ENCODE results near the gene SAP30BP. TPM values are rescaled to one million over a fixed set of nuclear protein-coding genes. Genes with fewer than 3 reads are reported as not detected.

The SAP30BP gene
- polyA plus RNA-seq, result 70.7 TPM
- long read RNA-seq, donor 1, transcript SAP30BP-204 (6 exons, 1,097 nt), result minor isoform, 6 of 22 reads
- long read RNA-seq, donor 1, transcript SAP30BP-225 (11 exons, 2,722 nt), result major isoform, 9 of 22 reads
- long read RNA-seq, donor 1, partial matches to known transcripts, result 0 of 22 reads
- long read RNA-seq, donor 1, other reads (novel, unspliced or antisense), result 0 of 22 reads
- long read RNA-seq, donor 2, transcript SAP30BP-224 (1 exons, 2,000 nt), result minor isoform, 7 of 46 reads
- long read RNA-seq, donor 2, transcript SAP30BP-204 (6 exons, 1,097 nt), result minor isoform, 6 of 46 reads
- long read RNA-seq, donor 2, transcript SAP30BP-225 (11 exons, 2,722 nt), result major isoform, 18 of 46 reads
- long read RNA-seq, donor 2, partial matches to known transcripts, result 11 of 46 reads
- long read RNA-seq, donor 2, other reads (novel, unspliced or antisense), result 0 of 46 reads
- long read RNA-seq, donor 3, result 0 reads
- long read RNA-seq, donor 4, partial matches to known transcripts, result 0 of 4 reads
- long read RNA-seq, donor 4, other reads (novel, unspliced or antisense), result 0 of 4 reads
- long read RNA-seq, donor 5, transcript SAP30BP-225 (11 exons, 2,722 nt), result major isoform, 9 of 14 reads
- long read RNA-seq, donor 5, partial matches to known transcripts, result 0 of 14 reads
- long read RNA-seq, donor 5, other reads (novel, unspliced or antisense), result 0 of 14 reads
- long read RNA-seq, donor 6, transcript SAP30BP-204 (6 exons, 1,097 nt), result minor isoform, 6 of 30 reads
- long read RNA-seq, donor 6, transcript SAP30BP-225 (11 exons, 2,722 nt), result major isoform, 17 of 30 reads
- long read RNA-seq, donor 6, partial matches to known transcripts, result 0 of 30 reads
- long read RNA-seq, donor 6, other reads (novel, unspliced or antisense), result 0 of 30 reads
- long read RNA-seq, donor 7, transcript SAP30BP-225 (11 exons, 2,722 nt), result major isoform, 13 of 17 reads
- long read RNA-seq, donor 7, partial matches to known transcripts, result 0 of 17 reads
- long read RNA-seq, donor 7, other reads (novel, unspliced or antisense), result 0 of 17 reads
- long read RNA-seq, donor 8, transcript SAP30BP-224 (1 exons, 2,000 nt), result minor isoform, 5 of 46 reads
- long read RNA-seq, donor 8, transcript SAP30BP-225 (11 exons, 2,722 nt), result major isoform, 20 of 46 reads
- long read RNA-seq, donor 8, transcript SAP30BP-204 (6 exons, 1,097 nt), result minor isoform, 19 of 46 reads
- long read RNA-seq, donor 8, partial matches to known transcripts, result 0 of 46 reads
- long read RNA-seq, donor 8, other reads (novel, unspliced or antisense), result 0 of 46 reads
- long read RNA-seq, donor 9, transcript SAP30BP-224 (1 exons, 2,000 nt), result minor isoform, 5 of 35 reads
- long read RNA-seq, donor 9, transcript SAP30BP-204 (6 exons, 1,097 nt), result major isoform, 10 of 35 reads
- long read RNA-seq, donor 9, transcript SAP30BP-225 (11 exons, 2,722 nt), result minor isoform, 9 of 35 reads
- long read RNA-seq, donor 9, partial matches to known transcripts, result 5 of 35 reads
- long read RNA-seq, donor 9, other reads (novel, unspliced or antisense), result 0 of 35 reads
- long read RNA-seq, donor 10, transcript SAP30BP-224 (1 exons, 2,000 nt), result minor isoform, 9 of 31 reads
- long read RNA-seq, donor 10, transcript SAP30BP-225 (11 exons, 2,722 nt), result major isoform, 17 of 31 reads
- long read RNA-seq, donor 10, partial matches to known transcripts, result 0 of 31 reads
- long read RNA-seq, donor 10, other reads (novel, unspliced or antisense), result 0 of 31 reads
- long read RNA-seq, donor 11, transcript SAP30BP-204 (6 exons, 1,097 nt), result minor isoform, 5 of 19 reads
- long read RNA-seq, donor 11, transcript SAP30BP-225 (11 exons, 2,722 nt), result major isoform, 9 of 19 reads
- long read RNA-seq, donor 11, partial matches to known transcripts, result 0 of 19 reads
- long read RNA-seq, donor 11, other reads (novel, unspliced or antisense), result 0 of 19 reads

GRCh38 chr17:75666959-75667790, at the start of gene SAP30BP, which contains the start of gene RECQL5:
SAP30BP (plus strand) TSS chr17:75667338; CDS start chr17:75667373, 35 bp downstream.
RECQL5 (minus strand) TSS chr17:75667154; CDS start chr17:75666557, 597 bp downstream.
- no peaks in the 10 kb centered on the region for H3K27me3 ChIP-seq (ENCODE audit: control insufficient read depth, insufficient read depth, low read length)
- 0% methylated on average over 3 of the region's 55 CpGs for WGBS (ENCODE audit: insufficient coverage, low lambda C conversion rate)
- H3K4me3 ChIP-seq (ENCODE audit: low read length), result peak within 1 kb of the TSS; percentile 93
- H3K36me3 ChIP-seq (ENCODE audit: control insufficient read depth, insufficient read depth, low read length), result peaks cover 37% of the 10 kb centered on the region
- DNase-seq, result peak; percentile 97 to 98
- no peaks in the 10 kb centered on the region for H3K9me3 ChIP-seq (ENCODE audit: control insufficient read depth, low read depth, low read length)
- H3K27ac ChIP-seq (ENCODE audit: low read length), result peak within 1 kb of the TSS; percentile 71
- H3K4me1 ChIP-seq (ENCODE audit: control insufficient read depth, insufficient read depth, low read length), result peaks cover 17% of the 10 kb centered on the region

DNA sequence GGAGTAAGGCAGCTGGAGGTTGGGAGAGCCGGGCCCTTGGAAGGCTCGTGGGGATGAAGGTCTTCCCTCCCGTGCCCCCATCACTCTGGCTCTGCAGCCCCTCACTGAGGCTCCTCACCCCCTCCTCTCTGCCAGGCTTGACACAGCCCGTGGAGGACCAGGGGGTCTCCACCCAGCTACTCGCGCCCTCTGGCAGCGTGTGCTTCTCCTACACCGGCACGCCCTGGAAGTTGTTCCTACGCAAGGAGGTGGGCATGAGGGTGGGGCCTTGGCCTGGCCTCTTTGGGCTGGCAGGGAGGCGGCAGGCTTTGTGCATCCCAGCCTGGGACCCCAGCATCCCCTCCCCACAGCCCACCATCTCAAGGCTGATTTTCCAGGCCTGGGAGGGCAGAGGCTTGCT, 49.5 kb upstream of the SAP30BP start:
- peaks cover 97% of the 10 kb centered on the region for H3K36me3 ChIP-seq (ENCODE audit: control insufficient read depth, insufficient read depth, low read length)

DNA sequence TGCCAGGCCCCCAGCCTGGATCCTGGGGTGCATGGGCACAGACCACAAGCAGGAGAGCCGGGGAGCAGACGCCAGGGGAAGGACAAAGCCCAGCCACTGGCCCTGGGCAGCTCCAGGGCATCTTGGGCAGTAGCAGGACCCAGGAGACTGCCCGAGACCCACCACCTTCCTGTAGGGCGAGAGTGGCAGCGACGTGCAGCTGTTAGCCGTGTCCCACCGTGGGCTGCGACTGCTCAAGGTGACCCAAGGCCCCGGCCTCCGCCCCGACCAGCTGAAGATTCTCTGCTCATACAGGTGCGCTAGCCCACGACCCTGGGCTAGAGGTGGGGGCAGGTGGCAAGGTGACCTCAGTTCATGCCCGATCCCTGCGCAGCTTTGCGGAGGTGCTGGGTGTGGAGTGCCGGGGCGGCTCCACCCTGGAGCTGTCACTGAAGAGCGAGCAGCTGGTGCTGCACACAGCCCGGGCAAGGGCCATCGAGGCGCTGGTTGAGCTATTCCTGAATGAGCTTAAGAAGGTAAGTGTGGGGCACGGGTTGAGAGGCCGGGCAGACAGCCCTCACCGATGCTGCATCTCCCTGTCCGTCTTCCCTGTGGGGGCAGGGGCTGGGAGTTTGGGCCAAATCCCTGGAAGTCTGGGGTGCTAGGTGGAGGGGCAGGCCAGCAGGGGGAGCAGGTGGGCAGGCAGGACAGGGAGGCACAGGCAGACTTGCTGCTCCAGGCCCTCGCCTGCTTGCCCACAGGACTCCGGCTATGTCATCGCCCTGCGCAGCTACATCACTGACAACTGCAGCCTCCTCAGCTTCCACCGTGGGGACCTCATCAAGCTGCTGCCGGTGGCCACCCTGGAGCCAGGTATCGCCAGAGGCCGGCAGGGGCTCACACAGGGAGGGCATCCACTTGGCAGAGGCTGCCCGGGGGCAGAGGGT, 47.4 kb upstream of the SAP30BP start:
- Histone ChIP-seq H3K27me3 (ENCODE audit: control insufficient read depth, insufficient read depth, low read length) (no peaks in the 10 kb centered on the region), H3K4me3 (ENCODE audit: low read length) (no peak overlapping the region), H3K9me3 (ENCODE audit: control insufficient read depth, low read depth, low read length) (peaks cover 12% of the 10 kb centered on the region), H3K27ac (ENCODE audit: low read length) (no peak overlapping the region), H3K36me3 (ENCODE audit: control insufficient read depth, insufficient read depth, low read length) (peaks cover 92% of the 10 kb centered on the region), H3K4me1 (ENCODE audit: control insufficient read depth, insufficient read depth, low read length) (peaks cover 41% of the 10 kb centered on the region)
- no CpG with 5 or more reads among the region's 36 CpGs for WGBS (ENCODE audit: insufficient coverage, low lambda C conversion rate)
- DNase-seq, result no peak

More for the DNA sequence above, 49.5 kb upstream of the SAP30BP start:
- Histone ChIP-seq H3K27me3 (ENCODE audit: control insufficient read depth, insufficient read depth, low read length) (no peaks in the 10 kb centered on the region), H3K4me3 (ENCODE audit: low read length) (no peak overlapping the region), H3K9me3 (ENCODE audit: control insufficient read depth, low read depth, low read length) (peaks cover 12% of the 10 kb centered on the region), H3K27ac (ENCODE audit: low read length) (peak overlapping the region; percentile 92), H3K4me1 (ENCODE audit: control insufficient read depth, insufficient read depth, low read length) (peaks cover 55% of the 10 kb centered on the region)
- DNase-seq, result no peak
- no CpG with 5 or more reads among the region's 11 CpGs for WGBS (ENCODE audit: insufficient coverage, low lambda C conversion rate)

DNA sequence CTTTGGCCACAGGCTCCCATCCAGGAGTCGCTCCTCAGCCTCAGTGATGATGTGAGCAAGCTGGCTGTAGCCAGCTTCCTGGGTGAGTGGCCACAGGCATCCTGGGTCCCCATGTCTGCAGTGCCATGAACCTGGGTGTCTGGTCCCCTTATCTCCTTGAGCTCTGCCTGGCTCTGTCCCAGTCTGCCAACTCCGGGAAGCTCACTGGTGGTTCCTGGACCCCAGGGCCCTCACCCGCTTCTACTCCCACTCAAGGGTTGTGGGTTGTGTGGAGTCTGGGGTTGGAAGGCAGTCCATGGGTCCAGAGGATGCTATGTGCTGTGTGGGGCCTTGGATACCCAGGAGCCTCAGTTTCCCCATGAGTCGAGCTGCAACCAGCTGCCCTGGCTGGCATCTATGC, 45.6 kb upstream of the SAP30BP start:
- H3K9me3 ChIP-seq (ENCODE audit: control insufficient read depth, low read depth, low read length), result peaks cover 4% of the 10 kb centered on the region
- no peaks in the 10 kb centered on the region for H3K27me3 ChIP-seq (ENCODE audit: control insufficient read depth, insufficient read depth, low read length)
- no peak overlapping the region for H3K27ac ChIP-seq (ENCODE audit: low read length)
- no peak overlapping the region for H3K4me3 ChIP-seq (ENCODE audit: low read length)
- peaks cover 24% of the 10 kb centered on the region for H3K4me1 ChIP-seq (ENCODE audit: control insufficient read depth, insufficient read depth, low read length)
- WGBS (ENCODE audit: insufficient coverage, low lambda C conversion rate), result no CpG with 5 or more reads among the region's 4 CpGs
- no peak for DNase-seq
- H3K36me3 ChIP-seq (ENCODE audit: control insufficient read depth, insufficient read depth, low read length), result peaks cover 92% of the 10 kb centered on the region

GRCh38 chr17:75622076-75622475, 45.1 kb upstream of the SAP30BP start:
- no peaks in the 10 kb centered on the region for H3K27me3 ChIP-seq (ENCODE audit: control insufficient read depth, insufficient read depth, low read length)
- DNase-seq, result no peak
- H3K4me1 ChIP-seq (ENCODE audit: control insufficient read depth, insufficient read depth, low read length), result peaks cover 18% of the 10 kb centered on the region
- peaks cover 92% of the 10 kb centered on the region for H3K36me3 ChIP-seq (ENCODE audit: control insufficient read depth, insufficient read depth, low read length)
- H3K9me3 ChIP-seq (ENCODE audit: control insufficient read depth, low read depth, low read length), result peaks cover 2% of the 10 kb centered on the region
- WGBS (ENCODE audit: insufficient coverage, low lambda C conversion rate), result 83% methylated on average over 1 of the region's 8 CpGs
- no peak overlapping the region for H3K27ac ChIP-seq (ENCODE audit: low read length)
- H3K4me3 ChIP-seq (ENCODE audit: low read length), result no peak overlapping the region

DNA sequence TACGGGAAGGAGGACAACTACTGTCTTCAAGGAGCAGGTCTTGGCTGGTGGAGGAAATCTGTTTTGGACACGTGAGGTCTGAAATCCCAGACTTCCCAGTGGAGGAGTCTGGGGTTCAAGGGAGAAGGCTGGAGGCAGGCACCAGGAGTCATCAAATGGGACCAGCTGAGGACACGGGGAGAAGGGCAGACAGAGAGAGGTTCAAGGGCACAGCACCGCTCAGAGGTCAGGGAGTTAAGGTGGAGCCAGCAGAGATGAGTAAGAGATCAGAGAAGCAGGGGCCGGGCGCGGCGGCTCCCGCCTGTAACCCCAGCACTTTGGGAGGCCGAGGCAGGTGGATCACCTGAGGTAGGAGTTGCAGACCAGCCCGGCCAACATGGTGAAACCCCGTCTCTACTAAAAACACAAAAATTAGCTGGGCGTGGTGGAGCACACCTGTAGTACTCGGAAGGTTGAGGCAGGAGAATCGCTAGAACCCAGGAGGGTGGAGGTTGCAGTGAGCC, 44.3 kb upstream of the SAP30BP start:
- Histone ChIP-seq H3K4me3 (ENCODE audit: low read length) (no peak overlapping the region), H3K27me3 (ENCODE audit: control insufficient read depth, insufficient read depth, low read length) (no peaks in the 10 kb centered on the region), H3K27ac (ENCODE audit: low read length) (no peak overlapping the region), H3K9me3 (ENCODE audit: control insufficient read depth, low read depth, low read length) (peaks cover 2% of the 10 kb centered on the region), H3K4me1 (ENCODE audit: control insufficient read depth, insufficient read depth, low read length) (peaks cover 13% of the 10 kb centered on the region), H3K36me3 (ENCODE audit: control insufficient read depth, insufficient read depth, low read length) (peaks cover 93% of the 10 kb centered on the region)
- DNase-seq, result no peak
- 100% methylated on average over 1 of the region's 15 CpGs for WGBS (ENCODE audit: insufficient coverage, low lambda C conversion rate)

DNA sequence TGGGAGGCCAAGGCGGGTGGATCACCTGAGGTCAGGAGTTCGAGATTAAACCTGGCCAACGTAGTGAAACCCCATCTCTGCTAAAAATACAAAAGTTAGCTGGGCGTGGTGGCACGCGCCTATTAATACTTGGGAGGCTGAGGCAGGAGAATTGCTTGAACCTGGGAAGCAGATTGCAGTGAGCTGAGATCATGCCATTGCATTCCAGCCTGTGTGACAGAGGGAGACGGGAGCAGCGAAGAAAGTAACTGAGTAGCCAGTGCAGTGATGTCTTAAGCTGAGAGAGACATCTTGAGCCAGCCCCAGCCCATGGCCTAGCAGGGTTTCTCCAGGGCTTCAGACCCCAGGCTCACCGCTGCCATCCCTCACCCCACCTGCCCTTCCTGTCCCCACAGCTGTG, 43.8 kb upstream of the SAP30BP start:
- no peak overlapping the region for H3K4me3 ChIP-seq (ENCODE audit: low read length)
- no peak for DNase-seq
- no peaks in the 10 kb centered on the region for H3K27me3 ChIP-seq (ENCODE audit: control insufficient read depth, insufficient read depth, low read length)
- H3K36me3 ChIP-seq (ENCODE audit: control insufficient read depth, insufficient read depth, low read length), result peaks cover 93% of the 10 kb centered on the region
- H3K9me3 ChIP-seq (ENCODE audit: control insufficient read depth, low read depth, low read length), result peaks cover 2% of the 10 kb centered on the region
- WGBS (ENCODE audit: insufficient coverage, low lambda C conversion rate), result 93% methylated on average over 5 of the region's 9 CpGs
- peaks cover 9% of the 10 kb centered on the region for H3K4me1 ChIP-seq (ENCODE audit: control insufficient read depth, insufficient read depth, low read length)
- no peak overlapping the region for H3K27ac ChIP-seq (ENCODE audit: low read length)

GRCh38 chr17:75624021-75624420, 43.1 kb upstream of the SAP30BP start:
- Histone ChIP-seq H3K27ac (ENCODE audit: low read length) (no peak overlapping the region), H3K9me3 (ENCODE audit: control insufficient read depth, low read depth, low read length) (no peaks in the 10 kb centered on the region), H3K4me1 (ENCODE audit: control insufficient read depth, insufficient read depth, low read length) (peaks cover 8% of the 10 kb centered on the region), H3K36me3 (ENCODE audit: control insufficient read depth, insufficient read depth, low read length) (peaks cover 93% of the 10 kb centered on the region), H3K27me3 (ENCODE audit: control insufficient read depth, insufficient read depth, low read length) (no peaks in the 10 kb centered on the region), H3K4me3 (ENCODE audit: low read length) (no peak overlapping the region)
- no peak for DNase-seq
- no CpG with 5 or more reads among the region's 12 CpGs for WGBS (ENCODE audit: insufficient coverage, low lambda C conversion rate)
